Activated CD4-positive, alpha-beta T cell treated with anti-CD3 and anti-CD28 coated beads, Interleukin-10, Interleukin-2, amounts not matched to agents 100 ng/mL and 50 ng/mL, durations not matched to agents 16 hours and 8 hours (primary cell): Measurements from ENCODE around the gene BTBD2.
A peak's percentile ranks its signal among the peaks of the same experiment; 100 is the strongest.

Source experiments
- DNase-seq: peaks from one replicate; pipeline ENCODE4 v3.0.0-alpha.2; 2020

Gene BTBD2

DNA sequence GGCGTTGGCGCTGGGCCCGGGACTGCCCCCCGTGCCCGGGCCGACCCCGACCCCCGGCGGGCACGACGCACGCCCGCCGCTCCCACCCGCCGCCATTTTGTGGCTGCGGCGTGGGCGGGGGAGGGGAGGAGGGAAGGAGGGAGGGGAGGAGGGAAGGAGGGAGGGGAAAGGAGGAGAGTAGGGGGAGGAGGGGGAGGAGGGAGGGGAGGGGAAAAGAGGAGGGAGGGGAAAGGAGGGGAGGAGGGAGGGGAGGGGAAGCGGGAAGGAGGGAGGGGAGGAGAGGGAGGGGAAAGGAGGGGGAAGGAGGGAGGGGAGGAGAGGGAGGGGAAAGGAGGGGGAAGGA is at the start of gene BTBD2:
Gene BTBD2, minus strand, starts transcription at position 107 of the 343 bp plus-strand sequence. Its CDS starts 11 bp downstream, at position 96.
- peak; percentile 73 for DNase-seq

DNA sequence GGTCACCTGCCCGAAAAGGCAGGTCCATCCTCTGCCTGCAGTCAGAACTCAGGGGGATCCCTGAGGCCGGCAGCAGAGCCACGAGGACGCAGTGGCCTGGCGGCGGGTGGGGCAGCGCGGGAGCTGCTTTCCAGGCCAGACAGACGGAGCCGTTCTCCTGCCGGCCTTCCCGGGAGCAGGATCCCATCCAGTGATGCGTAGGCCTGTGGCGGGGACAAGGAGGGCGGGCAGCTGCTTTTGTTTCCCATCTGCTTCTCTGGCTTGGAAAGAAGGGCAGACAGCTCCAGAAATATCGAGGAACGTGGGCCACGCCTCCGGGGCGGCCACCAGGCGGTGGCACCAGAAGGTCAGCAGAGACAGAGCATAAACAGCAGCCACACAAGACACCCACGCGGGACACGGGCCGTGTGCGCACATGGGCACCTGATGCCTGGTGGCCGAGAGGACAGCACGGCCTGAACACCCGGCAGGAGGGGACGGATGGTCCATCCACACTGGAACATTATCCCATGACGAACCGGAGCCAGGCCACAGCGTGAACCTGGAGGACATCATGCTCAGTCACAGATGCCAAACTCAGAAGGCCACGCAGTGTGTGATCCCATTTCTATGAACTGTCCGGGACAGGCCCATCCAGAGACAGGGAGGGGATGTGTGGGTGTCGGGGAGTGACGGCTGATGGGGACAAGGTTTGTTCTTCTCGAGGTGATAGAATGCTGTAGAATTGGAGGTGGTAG is 49.4 kb upstream of the BTBD2 start:
- DNase-seq = no peak

GRCh38 chr19:2064395-2064787 is 48.9 kb upstream of the BTBD2 start:
- DNase-seq = no peak

DNA sequence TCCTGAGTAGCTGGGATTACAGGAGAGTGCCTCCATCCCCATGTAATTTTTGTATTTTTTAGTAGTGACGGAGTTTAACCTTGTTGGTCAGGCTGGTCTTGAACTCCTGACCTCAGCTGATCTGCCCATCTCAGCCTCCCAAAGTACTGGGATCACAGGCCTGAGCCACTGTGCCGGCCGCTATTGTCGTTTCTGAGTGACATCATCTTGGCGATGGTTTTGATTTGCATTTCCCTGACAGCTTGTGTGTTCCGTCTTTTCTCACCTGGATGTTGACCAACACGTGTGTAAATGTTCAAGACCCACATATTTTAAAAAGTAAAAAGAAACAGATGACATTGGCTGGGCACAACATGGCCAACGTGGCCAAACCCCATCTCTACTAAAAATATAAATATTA is 48.3 kb upstream of the BTBD2 start:
- no peak for DNase-seq

GRCh38 chr19:2062770-2063169 is 47.3 kb upstream of the BTBD2 start:
- DNase-seq = no peak

- DNase-seq = no peak
Observed at GRCh38 chr19:2062389-2062729, 46.8 kb upstream of the BTBD2 start.

DNA sequence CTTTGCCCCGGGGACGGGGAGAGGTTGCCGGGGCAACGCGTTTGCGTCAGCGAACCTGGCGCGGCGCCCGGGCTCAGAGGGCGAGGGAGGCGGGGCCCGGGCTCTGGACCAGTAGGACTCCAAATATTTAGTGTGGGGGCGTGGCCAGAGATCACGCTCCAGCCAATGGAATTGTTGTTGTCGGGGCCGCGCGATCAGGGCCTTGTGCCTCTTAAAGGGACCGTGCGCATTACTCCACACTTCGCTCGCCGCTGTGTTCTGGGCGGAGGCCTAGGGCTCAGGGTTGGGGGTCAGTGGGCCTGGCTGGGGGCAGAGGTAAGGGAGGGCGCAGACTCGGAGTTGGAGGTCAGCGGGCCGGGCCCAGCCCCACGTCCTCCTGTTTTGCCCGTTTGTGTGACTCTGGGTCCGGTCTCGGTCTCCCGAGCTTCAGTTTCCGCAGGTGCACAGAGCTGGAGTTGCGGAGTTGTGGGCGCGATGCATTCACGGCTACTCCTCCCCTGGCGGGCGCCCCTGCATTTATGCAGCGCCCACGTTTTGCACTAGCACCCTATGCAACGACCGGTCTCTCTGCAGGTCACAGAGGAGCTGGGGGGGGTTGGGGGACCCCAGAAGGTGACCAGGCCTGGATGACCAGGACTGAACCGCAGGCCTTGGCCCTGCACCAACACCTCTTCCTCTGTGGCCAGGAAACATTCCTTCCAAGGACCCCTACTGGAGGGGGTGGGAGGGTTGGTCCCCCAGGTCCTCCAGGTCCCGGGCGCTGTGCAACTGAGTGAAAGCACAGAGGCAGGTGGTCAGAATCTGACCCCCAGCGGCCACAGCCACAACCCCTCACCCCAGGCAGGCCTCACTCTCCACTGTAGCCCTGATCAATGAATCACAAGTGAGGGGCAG is 46.2 kb upstream of the BTBD2 start:
- peak; percentile 100 for DNase-seq

DNA sequence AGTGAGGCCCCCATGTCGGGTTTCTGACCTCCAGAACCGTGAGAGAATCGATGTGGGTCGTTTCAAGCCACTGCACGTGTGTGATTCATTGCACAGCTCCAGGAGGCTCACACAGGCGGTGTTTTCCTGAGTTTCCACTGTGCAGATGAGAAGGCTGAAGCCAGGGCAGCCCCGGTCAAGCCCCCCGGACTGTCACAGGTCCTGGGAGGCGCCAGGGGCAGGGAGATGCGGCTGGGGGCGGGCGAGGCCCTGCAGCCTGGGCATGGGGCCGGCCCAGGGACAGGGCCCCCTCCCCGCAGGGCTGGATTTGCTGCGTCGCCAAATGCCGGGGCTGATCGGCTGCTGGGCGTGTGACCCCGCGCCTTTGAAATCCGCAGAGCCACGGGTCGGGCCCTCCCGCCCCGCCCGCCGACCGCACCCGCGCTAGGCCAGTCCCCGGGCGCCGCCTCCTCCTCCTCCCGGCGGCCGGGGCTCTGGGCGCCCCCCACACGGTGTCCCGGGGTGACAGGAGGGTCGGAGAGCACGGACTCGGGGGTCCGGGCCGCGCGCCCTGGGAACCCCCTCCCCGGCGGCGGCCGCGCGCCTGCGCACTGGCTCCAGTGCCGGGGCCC is 45.5 kb upstream of the BTBD2 start:
- DNase-seq = no peak

DNA sequence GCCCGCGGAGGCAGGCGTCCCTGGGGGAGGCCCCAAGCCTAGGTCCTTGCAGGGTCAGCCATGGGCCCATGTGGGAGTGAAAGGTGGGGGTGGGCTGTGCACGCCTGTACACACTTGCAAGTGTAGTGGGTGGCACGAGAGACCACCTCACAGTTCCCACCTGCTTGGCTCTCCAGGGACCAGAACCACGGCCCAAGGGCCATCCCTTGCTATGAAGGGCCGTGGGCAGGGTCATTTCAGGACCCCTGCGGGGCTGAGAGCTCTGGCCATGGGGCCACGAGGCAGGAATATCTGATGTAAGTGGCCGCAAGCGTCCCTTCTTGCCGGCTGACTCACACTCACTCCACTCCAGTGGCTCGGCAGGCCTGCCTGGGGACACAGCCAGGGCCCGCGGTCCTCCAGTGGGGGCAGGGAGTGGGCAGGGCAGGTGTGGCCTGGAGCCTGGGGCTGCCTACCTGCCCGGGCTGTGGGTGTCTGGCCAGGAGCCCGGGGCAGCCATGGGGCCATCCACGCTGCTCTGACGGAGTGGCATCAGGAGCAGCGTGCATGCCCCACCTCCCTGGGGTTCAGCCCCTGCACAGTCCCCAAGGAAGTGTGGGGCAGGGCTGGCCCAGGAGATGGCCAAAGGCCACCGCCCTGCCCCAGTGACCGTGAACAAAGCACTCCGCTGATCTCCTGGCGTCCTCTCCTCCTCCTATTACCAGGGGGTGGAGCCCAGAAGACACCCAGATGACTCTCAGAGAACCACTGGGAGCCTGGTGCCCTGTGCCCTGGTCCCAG is 44.1 kb upstream of the BTBD2 start:
- DNase-seq = no peak

DNA sequence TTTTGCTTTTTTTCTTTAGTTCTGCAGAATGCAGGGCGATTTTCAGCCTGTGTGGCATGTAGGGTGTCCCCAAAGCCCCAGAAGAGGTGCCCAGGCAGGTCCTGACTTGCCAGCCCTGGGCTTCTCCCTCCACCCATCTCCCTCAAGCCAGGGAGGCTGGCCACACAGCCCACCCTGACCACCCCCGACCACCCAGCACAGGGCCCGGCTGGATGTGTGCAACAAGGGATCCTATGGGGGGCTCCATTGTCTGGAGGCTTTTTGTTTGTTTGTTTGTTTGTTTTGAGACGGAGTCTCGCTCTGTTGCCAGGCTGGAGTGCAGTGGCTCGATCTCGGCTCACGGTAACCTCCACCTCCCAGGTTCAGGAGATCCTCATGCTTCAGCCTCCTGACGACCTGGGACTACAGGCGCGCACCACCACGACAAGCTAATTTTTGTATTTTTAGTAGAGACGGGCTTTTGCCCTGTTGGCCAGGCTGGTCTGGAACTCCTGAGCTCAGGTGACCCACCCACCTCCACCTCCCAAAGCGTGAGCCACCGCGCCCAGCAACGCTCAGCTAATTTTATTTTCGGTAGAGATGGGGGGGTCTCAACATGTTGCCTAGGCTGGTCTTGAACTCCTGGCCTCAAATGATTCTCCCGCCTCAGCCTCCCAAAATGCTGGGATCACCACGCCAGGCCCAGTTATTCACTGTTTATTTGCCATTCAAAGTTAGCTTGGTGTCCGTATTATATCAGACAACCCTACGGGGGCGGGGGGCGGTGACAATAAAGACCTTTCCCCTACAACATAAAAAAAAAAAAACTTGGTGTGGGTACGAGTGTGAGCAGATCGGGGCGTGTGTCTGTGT is 43.3 kb upstream of the BTBD2 start:
- no peak for DNase-seq

GRCh38 chr19:2057484-2058469 is 42.3 kb upstream of the BTBD2 start:
- DNase-seq = no peak

- no peak for DNase-seq
Observed at GRCh38 chr19:2056837-2057192, 41.3 kb upstream of the BTBD2 start.

- DNase-seq = peak; percentile 51
Observed at GRCh38 chr19:2055931-2056836, 40.7 kb upstream of the BTBD2 start.

- no peak for DNase-seq
Observed at GRCh38 chr19:2054763-2055162, 39.2 kb upstream of the BTBD2 start.

- no peak for DNase-seq
Observed at GRCh38 chr19:2053601-2054389, 38.3 kb upstream of the BTBD2 start.

DNA sequence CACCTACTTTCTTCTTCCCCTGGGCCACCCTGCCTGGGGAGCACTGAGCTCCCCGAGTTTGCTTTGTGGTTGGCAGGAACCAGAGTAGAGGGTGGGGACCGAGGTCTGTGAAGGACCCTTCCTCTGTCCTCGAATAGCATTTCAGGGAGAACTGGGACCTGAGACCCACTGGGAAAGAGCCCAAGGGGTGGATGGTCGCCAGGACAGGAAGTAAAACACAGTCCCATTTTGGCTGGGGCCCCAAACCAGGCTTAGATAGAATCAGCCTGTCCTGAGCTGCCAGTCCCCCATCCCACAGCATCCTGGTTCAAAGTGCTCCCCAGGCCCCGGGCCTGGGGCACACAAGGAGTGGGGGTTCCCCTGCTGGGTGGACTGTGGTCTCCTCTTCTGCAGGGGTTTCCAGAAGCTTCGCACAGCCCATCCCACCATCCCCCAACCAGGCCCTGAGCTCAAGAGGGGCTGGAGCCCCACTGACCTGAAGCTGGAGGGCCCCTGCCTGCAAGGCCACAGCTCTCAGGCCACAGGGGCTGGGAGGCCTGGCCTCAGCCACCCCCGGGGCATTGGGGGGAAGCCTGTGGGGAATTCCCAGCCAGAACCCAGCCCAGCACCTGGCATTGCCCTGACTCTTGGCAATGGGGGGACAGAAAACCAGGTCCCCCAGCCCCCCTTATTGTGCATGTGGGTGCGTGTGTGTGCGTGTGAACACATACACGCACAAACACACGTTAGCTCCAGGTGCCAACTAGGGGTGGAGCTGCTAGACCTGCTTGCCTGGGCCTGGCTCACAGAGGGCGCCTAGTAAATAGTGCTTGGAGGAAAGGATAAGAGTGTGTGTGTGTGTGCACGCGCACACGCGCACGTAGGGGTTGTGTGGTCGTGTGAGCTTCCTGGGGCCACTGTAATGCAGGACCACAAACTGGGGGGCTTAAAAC is 36.5 kb upstream of the BTBD2 start:
- peak; percentile 50 for DNase-seq

GRCh38 chr19:2050991-2051772 is 35.7 kb upstream of the BTBD2 start, which contains the start of gene MKNK2:
MKNK2 (minus strand) TSS chr19:2051244; CDS start chr19:2050851, 393 bp downstream.
- peak; percentile 96 for DNase-seq
